Spinal cord (tissue), 10 donors: ENCODE data around the gene C2orf69. TPM values are rescaled to one million over a fixed set of nuclear protein-coding genes. Genes with fewer than 3 reads are reported as not detected.

Experiments
- DNase-seq, 6 donors: peaks; one replicate each; pipeline versions ENCODE4 v3.0.0 to v3.0.0-alpha.2; 2013 to 2015; ENCODE audit warnings: low spot score in 6 of 6, low read depth in 4 of 6
- H3K27ac ChIP-seq: one replicate; pipeline ENCODE4 v1.5.1; 2013; ENCODE audit warnings: low read depth, low read length, control low read depth
- H3K27me3 ChIP-seq: one replicate; pipeline ENCODE4 v1.6.1; 2013; ENCODE audit warnings: low read length; ENCODE audit not compliant: control insufficient read depth, insufficient read depth
- H3K36me3 ChIP-seq: one replicate; pipeline ENCODE4 v1.6.1; 2013; ENCODE audit warnings: low read length; ENCODE audit not compliant: control insufficient read depth, insufficient read depth
- H3K4me1 ChIP-seq: one replicate; pipeline ENCODE4 v1.6.1; 2013; ENCODE audit warnings: low read length; ENCODE audit not compliant: control insufficient read depth, insufficient read depth
- H3K4me3 ChIP-seq: one replicate; pipeline ENCODE4 v1.5.1; 2013; ENCODE audit warnings: low read depth, low read length, control low read depth
- H3K9me3 ChIP-seq: one replicate; pipeline ENCODE4 v1.6.1; 2013; ENCODE audit warnings: low read length; ENCODE audit not compliant: control insufficient read depth, insufficient read depth
- WGBS: methylation state at CpG from one replicate; pipeline ENCODE4 v1.1.5; 2013; ENCODE audit warnings: missing lambda C conversion rate; ENCODE audit not compliant: insufficient coverage; 5-methylcytosine and 5-hydroxymethylcytosine counted together
- polyA plus RNA-seq, 2 donors: library from polyadenylated mRNA; unstranded; fragments of 120-200 nt; gene quantifications; one replicate each; pipeline ENCODE4 v1.2.1, GENCODE V29; 2013; ENCODE audit not compliant: insufficient read length in 2 of 2
- total RNA-seq, 2 donors: library from RNA; depleted of rRNA in 1 of 2; stranded (reverse); fragments of 120-200 nt in 1 of 2; fragments of >200 nt in 1 of 2; gene quantifications; one replicate each; pipeline versions ENCODE4 v1.2.3 to v1.2.4, GENCODE V29; 2013 to 2014
- donor health status: healthy.

C2orf69 gene
- total and polyA plus RNA-seq, 4 donors, result 9.2 to 24.9 (median 20.9) TPM

DNA sequence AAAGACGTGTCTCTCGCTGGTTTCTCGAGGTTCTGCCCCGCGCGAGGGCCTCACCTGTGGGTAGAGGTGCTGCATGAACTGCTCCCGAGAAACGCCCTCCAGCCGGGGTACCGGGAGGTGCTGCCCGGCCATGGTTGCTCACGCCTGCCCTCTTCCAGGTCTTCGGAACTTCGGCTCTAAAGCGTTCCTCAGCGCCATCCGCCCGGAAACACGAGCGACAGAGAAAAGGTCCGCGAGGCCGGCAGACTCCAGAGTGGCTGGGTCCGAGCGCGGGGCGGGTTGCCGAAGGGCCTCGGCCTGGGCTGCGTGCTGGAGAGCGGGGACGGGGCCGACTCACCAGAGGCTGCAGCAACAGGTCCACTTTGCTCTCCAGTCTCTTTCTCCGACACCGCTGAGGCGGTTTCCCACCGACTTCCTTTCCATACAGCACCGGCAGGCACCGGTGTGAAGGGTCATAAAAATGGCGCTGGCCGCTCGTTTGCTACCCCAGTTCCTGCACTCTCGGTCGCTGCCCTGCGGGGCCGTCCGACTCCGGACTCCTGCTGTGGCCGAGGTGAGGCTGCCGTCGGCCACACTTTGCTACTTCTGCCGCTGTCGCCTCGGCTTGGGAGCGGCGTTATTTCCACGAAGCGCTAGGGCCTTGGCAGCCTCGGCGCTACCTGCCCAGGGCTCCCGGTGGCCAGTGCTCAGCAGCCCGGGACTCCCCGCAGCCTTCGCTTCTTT, 44.4 kb downstream of the C2orf69 start, which contains the start of the genes MAIP1 and TYW5:
MAIP1 (plus strand) TSS at position 244 of the 723 bp plus-strand sequence; CDS start at position 461, 217 bp downstream.
TYW5 (minus strand) TSS at position 153 of the 723 bp plus-strand sequence; CDS start at position 132, 21 bp downstream.
- Histone ChIP-seq H3K9me3 (no peaks in the 10 kb centered on the region), H3K36me3 (no peaks in the 10 kb centered on the region), H3K4me1 (peaks cover 13% of the 10 kb centered on the region), H3K27ac (peak within 1 kb of the TSS; percentile 98), H3K4me3 (peak within 1 kb of the TSS; percentile 98), H3K27me3 (no peaks in the 10 kb centered on the region)
- peak; percentile 75 to 95 (median 81) for DNase-seq
- under 1% methylated on average over 64 of the region's 64 CpGs for WGBS

DNA sequence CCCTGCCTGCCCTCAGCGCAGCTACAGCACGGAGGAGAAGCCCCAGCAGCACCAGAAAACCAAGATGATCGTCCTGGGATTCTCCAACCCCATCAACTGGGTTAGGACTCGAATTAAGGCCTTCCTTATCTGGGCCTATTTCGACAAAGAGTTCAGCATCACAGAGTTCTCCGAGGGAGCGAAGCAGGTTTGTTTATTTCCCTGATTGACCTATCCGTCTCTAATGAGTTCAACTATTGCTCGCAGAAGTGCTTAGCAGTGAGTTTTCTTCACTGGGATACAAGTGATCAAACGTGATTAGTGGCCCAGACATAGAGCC, 44.9 kb downstream of the C2orf69 start:
- Histone ChIP-seq H3K36me3 (peaks cover under 1% of the 10 kb centered on the region), H3K27ac (peak overlapping the region; percentile 98), H3K9me3 (no peaks in the 10 kb centered on the region), H3K27me3 (no peaks in the 10 kb centered on the region), H3K4me1 (peaks cover 13% of the 10 kb centered on the region), H3K4me3 (peak overlapping the region; percentile 98)
- 0% methylated on average over 10 of the region's 10 CpGs for WGBS
- no peak for DNase-seq

DNA sequence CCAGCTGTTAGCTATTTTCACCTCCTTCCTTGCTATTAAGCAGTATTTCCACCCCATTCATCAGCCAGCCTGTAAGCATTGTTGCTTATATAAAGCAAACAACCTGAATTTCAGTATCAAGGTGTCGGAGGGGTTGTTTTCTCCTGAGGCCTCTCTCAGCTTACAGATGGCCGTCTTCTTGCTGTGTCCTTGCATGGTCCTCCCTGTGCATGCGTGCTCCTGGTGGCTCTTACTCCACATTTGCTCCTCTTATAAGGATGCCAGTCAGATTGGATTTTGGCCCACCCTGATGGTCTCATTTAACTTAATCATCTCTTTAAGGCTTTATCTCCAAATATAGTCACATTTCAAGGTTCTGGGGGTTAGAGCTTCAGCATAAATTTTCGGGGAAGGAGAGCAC, 46.9 kb downstream of the C2orf69 start:
- WGBS, result 94% methylated on average over 3 of the region's 4 CpGs
- no peak for DNase-seq
- Histone ChIP-seq H3K9me3 (no peaks in the 10 kb centered on the region), H3K36me3 (peaks cover 8% of the 10 kb centered on the region), H3K27ac (no peak overlapping the region), H3K27me3 (no peaks in the 10 kb centered on the region), H3K4me1 (peaks cover 13% of the 10 kb centered on the region), H3K4me3 (no peak overlapping the region)

GRCh38 chr2:199962203-199962602, 51.1 kb downstream of the C2orf69 start:
- Histone ChIP-seq H3K4me3 (no peak overlapping the region), H3K27ac (no peak overlapping the region), H3K9me3 (no peaks in the 10 kb centered on the region), H3K27me3 (no peaks in the 10 kb centered on the region), H3K4me1 (peaks cover under 1% of the 10 kb centered on the region), H3K36me3 (peaks cover 11% of the 10 kb centered on the region)
- 90% methylated on average over 2 of the region's 2 CpGs for WGBS
- no peak for DNase-seq

DNA sequence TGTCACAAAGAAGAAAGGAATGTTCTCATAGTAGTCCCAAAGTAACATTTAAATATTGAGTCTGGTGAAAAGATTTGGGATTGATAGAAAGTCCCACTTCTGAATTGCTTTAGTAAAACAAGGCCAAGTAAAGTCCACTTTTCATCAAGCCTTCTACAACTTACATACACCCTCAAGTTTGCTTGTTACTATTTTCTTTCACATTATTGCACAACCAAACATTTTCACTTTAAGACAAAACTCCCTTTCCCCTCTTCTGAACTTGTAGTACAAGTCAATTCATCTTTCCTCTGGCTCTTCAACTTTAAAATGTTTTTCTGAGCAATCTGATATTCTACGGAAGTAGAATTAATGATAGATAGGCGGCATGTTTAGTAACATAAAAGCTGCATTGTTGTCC, 55.3 kb downstream of the C2orf69 start:
- peaks cover 8% of the 10 kb centered on the region for H3K36me3 ChIP-seq
- no peaks in the 10 kb centered on the region for H3K9me3 ChIP-seq
- H3K27me3 ChIP-seq, result no peaks in the 10 kb centered on the region
- H3K4me1 ChIP-seq, result no peaks in the 10 kb centered on the region
- no peak for DNase-seq
- H3K4me3 ChIP-seq, result no peak overlapping the region
- no peak overlapping the region for H3K27ac ChIP-seq
- no CpG with 5 or more reads among the region's 2 CpGs for WGBS

DNA sequence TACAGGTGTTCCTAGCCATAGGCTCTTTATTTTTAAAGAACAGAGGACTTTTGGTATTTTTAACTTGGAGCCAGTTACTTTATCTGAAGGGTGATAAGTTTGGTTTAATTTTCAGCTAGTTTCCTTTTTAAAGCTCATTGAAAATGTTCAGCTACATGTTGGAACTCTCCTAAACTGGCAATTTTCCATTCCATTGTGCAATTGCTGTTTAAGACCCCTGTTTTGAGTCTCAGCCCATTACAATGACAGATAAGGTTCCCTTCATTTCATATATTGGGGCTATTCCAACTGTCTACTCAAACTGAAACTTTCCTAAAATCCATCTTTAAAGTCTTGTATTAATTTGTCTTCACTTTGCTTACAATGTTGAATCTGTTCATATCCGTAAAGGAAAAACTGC, 55.9 kb downstream of the C2orf69 start:
- DNase-seq, result no peak
- Histone ChIP-seq H3K36me3 (peaks cover 7% of the 10 kb centered on the region), H3K27ac (no peak overlapping the region), H3K27me3 (no peaks in the 10 kb centered on the region), H3K4me3 (no peak overlapping the region), H3K9me3 (no peaks in the 10 kb centered on the region), H3K4me1 (no peaks in the 10 kb centered on the region)
- WGBS, result no CpG with 5 or more reads among the region's 1 CpG

GRCh38 chr2:199968126-199968525, 57.0 kb downstream of the C2orf69 start:
- peaks cover 4% of the 10 kb centered on the region for H3K36me3 ChIP-seq
- no peaks in the 10 kb centered on the region for H3K9me3 ChIP-seq
- no peaks in the 10 kb centered on the region for H3K27me3 ChIP-seq
- H3K27ac ChIP-seq, result no peak overlapping the region
- H3K4me1 ChIP-seq, result no peaks in the 10 kb centered on the region
- no CpG with 5 or more reads among the region's 1 CpG for WGBS
- H3K4me3 ChIP-seq, result no peak overlapping the region
- no peak for DNase-seq

DNA sequence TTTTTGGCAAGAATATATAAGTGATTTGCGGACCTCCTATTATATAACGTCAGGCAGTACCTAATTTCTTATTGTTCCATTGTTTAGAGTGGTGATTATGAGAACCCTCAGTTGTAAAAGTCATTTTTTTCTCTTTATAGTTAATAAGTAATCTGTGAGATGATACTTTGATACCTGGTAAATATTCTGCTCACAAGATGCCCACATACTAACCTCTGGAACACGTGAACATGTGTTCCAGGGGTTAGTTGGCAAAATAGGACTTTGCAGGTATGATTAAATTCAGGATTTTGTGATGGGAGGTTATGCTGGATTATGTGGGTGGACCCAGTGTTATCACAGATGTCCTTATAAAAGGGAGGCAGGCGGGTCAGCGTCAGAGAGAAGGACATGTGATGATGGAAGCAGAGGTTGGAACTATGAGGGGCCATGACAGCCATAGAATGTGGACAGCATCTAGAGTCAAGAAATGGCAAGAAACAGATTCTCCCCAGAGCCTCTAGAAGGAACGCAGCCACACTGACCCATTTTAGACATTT, 61.1 kb downstream of the C2orf69 start:
- 100% methylated on average over 2 of the region's 6 CpGs for WGBS
- Histone ChIP-seq H3K4me1 (no peaks in the 10 kb centered on the region), H3K36me3 (no peaks in the 10 kb centered on the region), H3K27ac (no peak overlapping the region), H3K27me3 (no peaks in the 10 kb centered on the region), H3K4me3 (no peak overlapping the region), H3K9me3 (no peaks in the 10 kb centered on the region)
- DNase-seq, result no peak

DNA sequence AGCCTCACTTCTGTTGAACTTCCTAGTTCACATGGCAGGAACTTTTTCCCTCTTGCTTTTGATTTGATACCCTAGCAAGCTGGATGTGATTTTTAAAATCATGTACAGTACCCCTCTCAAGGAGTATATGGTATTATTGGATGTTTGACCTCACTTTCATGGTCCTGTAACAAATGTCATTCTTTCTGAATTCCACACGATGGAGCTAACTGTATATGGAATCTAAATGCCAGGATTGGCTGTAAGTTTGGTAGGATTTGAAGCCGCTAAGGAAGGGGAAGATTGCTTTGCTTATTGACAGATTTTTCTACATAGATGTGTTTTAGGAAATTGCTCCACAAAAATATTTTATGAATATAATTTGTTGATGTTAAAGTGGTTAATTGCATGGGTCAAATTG, 62.6 kb downstream of the C2orf69 start:
- WGBS, result 40% methylated on average over 1 of the region's 2 CpGs
- H3K36me3 ChIP-seq, result no peaks in the 10 kb centered on the region
- no peak overlapping the region for H3K27ac ChIP-seq
- H3K4me1 ChIP-seq, result no peaks in the 10 kb centered on the region
- peak in 2 of 6 donors; percentile 64 to 86 for DNase-seq
- no peak overlapping the region for H3K4me3 ChIP-seq
- H3K9me3 ChIP-seq, result no peaks in the 10 kb centered on the region
- no peaks in the 10 kb centered on the region for H3K27me3 ChIP-seq
